Measurements from ENCODE around the gene ATF6.

Gene ATF6

DNA sequence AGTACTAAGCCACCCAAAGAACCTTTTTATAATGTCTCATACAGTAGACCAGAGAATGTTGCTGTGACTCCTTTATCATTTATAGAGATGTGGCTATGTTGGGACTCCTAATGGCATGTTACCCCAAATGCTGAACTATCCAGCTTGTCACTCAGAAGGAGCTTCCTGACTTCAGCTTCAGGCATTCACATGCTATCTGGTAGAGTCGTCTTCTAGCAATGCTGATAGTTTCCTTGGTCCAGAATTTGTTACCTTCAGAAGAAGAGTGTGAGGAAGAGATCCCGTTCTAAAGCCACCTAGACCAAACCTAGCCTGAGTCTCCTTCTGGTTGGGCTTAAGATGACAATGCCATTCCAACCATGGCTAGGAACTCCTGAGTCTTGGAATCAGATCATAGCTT is 189.5 kb downstream of the ATF6 start:
- peak overlapping the region in 1 of 2 donors; percentile 58 for H3K27ac Mint-ChIP-seq
- DNase-seq (no peak), ATAC-seq (no peak)
- H3K9me3 Mint-ChIP-seq: no peaks in the 10 kb centered on the region
- no peak overlapping the region for H3K4me3 Mint-ChIP-seq
- no peaks in the 10 kb centered on the region for H3K27me3 Mint-ChIP-seq
- peaks cover 53% of the 10 kb centered on the region for H3K4me1 Mint-ChIP-seq

DNA sequence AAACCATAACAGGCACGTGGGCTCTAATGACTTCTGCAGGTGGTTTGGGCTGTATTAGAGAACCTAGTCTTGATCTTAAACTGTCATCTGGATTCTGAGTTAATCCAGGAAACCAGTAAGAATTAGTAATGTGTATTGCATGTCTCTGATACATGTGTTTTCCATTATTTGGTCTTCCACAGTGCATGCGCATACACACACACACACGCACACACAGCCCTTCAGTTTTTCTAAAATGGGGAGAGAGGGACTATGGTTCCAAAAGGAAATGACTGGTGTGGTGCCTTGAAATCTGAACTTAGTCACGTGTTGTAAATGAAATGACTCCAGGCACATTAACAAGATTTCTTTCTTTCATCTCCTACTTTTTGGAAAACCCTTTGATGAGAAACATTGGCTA is 190.0 kb downstream of the ATF6 start:
- Mint-ChIP-seq H3K9me3 (no peaks in the 10 kb centered on the region), H3K4me3 (no peak overlapping the region), H3K27ac (no peak overlapping the region), H3K27me3 (no peaks in the 10 kb centered on the region), H3K4me1 (peaks cover 57% of the 10 kb centered on the region)
- ATAC-seq: no peak
- no peak for DNase-seq

DNA sequence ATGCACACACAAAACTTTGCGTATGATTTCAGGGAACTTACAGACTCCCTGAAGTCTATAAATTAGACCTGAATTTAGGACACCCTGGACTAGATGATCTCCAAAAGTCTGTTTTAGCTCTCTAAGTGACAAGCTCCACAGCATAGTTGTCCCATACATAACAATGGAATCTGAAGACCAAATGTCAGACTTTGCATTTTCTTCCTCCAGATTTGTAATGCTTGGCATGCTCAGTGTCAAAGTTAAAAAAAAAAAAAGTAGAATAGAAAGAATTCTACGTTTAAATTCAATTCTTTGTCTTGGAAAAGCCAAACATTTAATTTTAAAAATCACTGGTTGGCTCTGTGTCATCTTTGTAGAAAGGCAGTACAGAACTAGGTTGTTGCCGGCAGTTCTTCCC is 190.8 kb downstream of the ATF6 start:
- Mint-ChIP-seq H3K4me3 (no peak overlapping the region), H3K27ac (no peak overlapping the region), H3K27me3 (no peaks in the 10 kb centered on the region), H3K9me3 (no peaks in the 10 kb centered on the region), H3K4me1 (peaks cover 64% of the 10 kb centered on the region)
- no peak for ATAC-seq
- no peak for DNase-seq

DNA sequence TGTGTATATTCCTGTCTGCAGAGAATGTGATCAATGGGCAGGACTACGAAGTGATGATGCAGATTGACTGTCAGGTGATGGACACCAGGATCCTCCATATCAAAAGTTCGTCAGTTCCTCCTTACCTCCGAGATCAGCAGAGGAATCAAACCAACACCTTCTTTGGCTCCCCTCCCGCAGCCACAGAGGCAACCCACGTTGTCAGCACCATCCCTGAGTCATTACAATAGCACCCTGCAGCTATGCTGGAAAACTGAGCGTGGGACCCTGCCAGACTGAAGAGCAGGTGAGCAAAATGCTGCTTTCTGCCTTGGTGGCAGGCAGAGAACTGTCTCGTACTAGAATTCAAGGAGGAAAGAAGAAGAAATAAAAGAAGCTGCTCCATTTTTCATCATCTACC is 192.3 kb downstream of the ATF6 start:
- H3K27ac Mint-ChIP-seq: no peak overlapping the region
- DNase-seq: no peak
- no peaks in the 10 kb centered on the region for H3K9me3 Mint-ChIP-seq
- no peak for ATAC-seq
- no peak overlapping the region for H3K4me3 Mint-ChIP-seq
- H3K4me1 Mint-ChIP-seq: peaks cover 68% of the 10 kb centered on the region
- H3K27me3 Mint-ChIP-seq: no peaks in the 10 kb centered on the region

DNA sequence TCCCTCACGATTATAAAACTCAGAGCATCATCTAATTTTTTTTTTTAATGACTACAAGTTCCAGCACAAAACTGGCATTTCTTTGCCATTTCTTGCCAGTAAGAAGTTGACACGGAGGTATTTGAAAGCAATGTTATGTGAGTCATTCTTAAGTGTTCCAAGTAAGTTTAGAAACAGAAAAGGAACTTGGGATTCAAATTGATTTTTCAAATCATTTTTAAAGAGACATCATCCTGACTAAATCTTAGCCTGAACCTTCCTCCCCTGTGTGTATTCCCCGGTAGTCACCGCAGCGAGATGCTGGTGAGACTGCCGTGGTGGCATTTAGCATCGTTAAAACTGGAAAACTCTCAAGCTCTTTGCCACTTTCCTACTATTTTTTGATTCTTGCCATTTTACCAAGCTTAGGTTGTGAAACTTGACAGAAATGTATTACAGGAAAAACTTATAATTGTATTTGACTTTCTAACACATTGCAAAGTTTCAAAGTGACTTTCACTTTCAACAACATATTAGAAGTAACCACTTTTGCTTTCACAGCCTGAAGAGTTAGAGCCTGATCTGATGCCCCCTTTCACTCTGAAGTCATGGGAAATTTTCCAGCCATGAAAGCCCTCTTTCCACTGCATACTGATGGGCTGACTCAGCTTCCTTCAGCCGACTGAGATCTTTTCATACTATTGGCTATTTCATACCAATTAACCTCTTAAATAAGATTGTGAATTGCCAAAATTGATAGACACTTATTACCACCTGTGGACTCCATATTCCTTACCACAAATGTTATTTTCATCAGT is 196.2 kb downstream of the ATF6 start:
- Mint-ChIP-seq H3K27ac (peak overlapping the region; percentile 88 to 93), H3K4me3 (peak overlapping the region; percentile 74 to 84), H3K27me3 (no peaks in the 10 kb centered on the region), H3K4me1 (peaks cover 52% of the 10 kb centered on the region), H3K9me3 (no peaks in the 10 kb centered on the region)
- ATAC-seq: peak; percentile 100
- DNase-seq: peak; percentile 54 to 74

DNA sequence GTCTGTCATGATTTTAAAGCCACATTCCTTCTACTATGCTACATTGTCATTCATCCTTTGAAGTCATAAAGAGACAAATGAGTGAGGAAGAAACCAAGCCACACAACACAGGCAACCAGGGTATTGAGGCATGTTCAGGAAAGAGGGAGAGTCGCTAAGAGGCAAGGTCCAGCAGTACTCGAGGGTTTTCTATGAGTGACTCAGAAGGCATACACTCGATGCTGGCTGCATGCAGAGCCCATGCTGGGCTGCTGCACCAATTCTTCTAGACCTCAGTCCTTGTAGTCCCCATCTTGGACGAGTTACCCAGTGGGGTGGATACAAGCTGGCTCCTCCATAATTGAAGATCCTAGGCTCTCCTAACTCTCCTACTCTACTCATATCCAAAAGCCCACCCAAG is 199.9 kb downstream of the ATF6 start:
- DNase-seq (no peak), ATAC-seq (no peak)
- Mint-ChIP-seq H3K4me1 (peaks cover 38% of the 10 kb centered on the region), H3K4me3 (no peak overlapping the region), H3K27ac (peak overlapping the region in 1 of 2 donors; percentile 17), H3K9me3 (no peaks in the 10 kb centered on the region), H3K27me3 (no peaks in the 10 kb centered on the region)

DNA sequence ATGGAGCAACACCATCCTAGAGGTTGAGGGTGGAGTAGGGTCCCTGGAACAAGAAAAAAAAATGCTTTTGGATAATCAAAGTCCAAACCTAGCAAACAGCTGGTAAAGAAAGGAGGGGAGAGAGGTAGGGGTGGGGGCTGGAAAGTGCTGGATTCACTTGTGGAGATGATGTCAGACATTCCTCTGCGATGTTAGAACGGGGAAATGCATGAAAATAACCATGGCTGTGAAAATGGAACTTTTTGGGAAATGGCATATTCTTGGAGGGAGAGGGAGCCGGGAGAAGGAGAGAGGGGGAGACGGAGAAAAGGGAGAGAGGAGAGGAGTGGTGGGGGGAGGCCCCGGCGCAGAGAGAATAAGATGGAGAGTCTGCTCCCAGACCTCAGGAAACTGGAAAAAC is 203.9 kb downstream of the ATF6 start:
- ATAC-seq (no peak), DNase-seq (no peak)
- H3K4me3 Mint-ChIP-seq: no peak overlapping the region
- H3K27me3 Mint-ChIP-seq: no peaks in the 10 kb centered on the region
- no peaks in the 10 kb centered on the region for H3K9me3 Mint-ChIP-seq
- peaks cover 17% of the 10 kb centered on the region for H3K4me1 Mint-ChIP-seq
- peak overlapping the region in 1 of 2 donors; percentile 1 for H3K27ac Mint-ChIP-seq

DNA sequence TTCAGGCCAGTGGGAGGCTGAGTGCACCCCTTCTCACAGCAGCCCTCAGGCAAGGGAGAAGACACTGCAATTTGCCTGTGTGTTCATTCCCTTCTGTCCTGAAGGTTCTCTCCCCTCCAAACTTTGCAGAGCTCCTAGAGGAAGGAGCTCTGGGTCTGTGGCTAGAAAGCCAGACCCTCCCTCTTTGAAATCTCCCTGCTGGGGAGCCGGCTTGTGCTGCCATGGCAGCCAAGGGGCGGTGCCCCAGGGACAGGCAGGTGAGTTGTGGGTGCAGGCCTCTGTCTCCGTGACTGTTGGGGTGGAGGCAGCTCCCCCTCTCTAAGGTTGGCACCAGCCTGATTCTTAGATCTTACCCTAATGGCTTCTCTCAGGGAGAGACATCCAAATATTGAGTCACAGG is 204.5 kb downstream of the ATF6 start:
- peaks cover 17% of the 10 kb centered on the region for H3K4me1 Mint-ChIP-seq

DNA sequence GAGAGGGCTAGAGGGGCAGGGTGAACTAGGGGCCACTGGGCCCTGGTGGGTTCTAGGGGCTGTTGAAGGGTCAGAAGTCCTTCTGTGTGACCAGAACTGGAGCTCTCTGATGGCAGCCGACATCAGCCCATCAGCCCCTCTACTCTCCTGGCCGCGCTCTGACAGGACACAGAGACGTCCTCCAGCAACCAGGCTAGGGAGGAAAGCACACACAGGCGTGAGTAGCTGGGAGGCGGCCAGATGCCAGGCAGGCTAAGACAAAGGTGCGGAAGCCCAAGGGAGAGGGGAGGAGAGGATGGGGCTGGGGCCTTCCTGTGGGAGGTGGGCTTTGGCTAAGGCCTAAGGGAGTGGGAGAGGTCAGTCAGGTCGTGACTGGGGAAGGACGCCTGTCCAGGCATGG is 206.7 kb downstream of the ATF6 start:
- Mint-ChIP-seq H3K4me1 (peaks cover 17% of the 10 kb centered on the region), H3K4me3 (no peak overlapping the region), H3K27ac (peak overlapping the region in 1 of 2 donors; percentile 94), H3K27me3 (no peaks in the 10 kb centered on the region), H3K9me3 (no peaks in the 10 kb centered on the region)
- no peak for DNase-seq
- ATAC-seq: no peak

More for the DNA sequence above, 204.5 kb downstream of the ATF6 start:
- peak overlapping the region in 1 of 2 donors; percentile 91 for H3K27ac Mint-ChIP-seq
- ATAC-seq (no peak), DNase-seq (no peak)
- no peaks in the 10 kb centered on the region for H3K27me3 Mint-ChIP-seq
- H3K9me3 Mint-ChIP-seq: no peaks in the 10 kb centered on the region
- H3K4me3 Mint-ChIP-seq: no peak overlapping the region

DNA sequence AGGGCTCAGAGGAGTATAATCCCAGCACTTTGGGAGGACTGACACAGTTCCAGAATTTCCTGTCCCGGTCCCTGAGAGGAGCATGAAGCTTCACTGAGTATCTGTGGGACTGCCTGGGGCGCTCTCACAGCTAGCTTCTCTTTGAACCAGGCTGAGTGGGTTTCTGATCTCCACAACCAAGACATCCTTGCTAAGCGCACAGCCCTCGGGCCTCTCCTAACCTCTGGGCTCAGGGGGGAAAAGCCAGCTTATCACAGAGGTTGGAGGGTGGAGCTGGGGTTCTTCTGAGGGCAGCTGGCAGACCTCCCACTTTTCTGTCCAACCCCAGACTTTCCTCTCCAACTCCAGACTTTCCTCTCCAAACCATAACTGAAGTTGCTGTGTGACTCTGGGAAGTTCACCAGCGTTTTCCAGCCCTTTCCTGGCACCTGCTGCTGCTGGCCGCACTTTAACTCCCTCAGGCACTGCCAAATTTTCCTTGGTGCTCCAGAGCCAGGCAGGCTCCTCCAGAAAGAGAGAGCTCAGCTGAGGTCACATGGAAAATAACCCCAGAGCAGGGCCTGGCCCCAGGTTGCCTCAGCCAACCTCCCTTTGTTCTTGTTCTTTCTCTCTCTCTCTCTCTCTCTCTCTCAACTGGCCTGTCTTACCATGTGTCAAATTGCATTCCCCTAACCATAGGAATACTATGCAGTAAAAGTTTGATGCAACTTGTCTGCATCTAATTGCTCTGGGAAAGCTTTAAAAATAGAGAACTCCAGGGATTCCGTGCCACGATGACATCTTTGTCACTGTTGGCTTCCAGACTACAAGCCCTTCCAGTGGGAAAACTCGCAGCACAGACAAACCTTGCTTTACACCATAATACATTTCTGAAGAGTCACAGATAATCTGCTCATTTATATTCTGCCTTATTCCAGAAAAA is 208.1 kb downstream of the ATF6 start:
- H3K4me1 Mint-ChIP-seq: peaks cover 17% of the 10 kb centered on the region
- peak overlapping the region in 1 of 2 donors; percentile 2 for H3K27ac Mint-ChIP-seq
- H3K4me3 Mint-ChIP-seq: no peak overlapping the region
- no peak for ATAC-seq
- DNase-seq: no peak
- H3K27me3 Mint-ChIP-seq: no peaks in the 10 kb centered on the region
- no peaks in the 10 kb centered on the region for H3K9me3 Mint-ChIP-seq

DNA sequence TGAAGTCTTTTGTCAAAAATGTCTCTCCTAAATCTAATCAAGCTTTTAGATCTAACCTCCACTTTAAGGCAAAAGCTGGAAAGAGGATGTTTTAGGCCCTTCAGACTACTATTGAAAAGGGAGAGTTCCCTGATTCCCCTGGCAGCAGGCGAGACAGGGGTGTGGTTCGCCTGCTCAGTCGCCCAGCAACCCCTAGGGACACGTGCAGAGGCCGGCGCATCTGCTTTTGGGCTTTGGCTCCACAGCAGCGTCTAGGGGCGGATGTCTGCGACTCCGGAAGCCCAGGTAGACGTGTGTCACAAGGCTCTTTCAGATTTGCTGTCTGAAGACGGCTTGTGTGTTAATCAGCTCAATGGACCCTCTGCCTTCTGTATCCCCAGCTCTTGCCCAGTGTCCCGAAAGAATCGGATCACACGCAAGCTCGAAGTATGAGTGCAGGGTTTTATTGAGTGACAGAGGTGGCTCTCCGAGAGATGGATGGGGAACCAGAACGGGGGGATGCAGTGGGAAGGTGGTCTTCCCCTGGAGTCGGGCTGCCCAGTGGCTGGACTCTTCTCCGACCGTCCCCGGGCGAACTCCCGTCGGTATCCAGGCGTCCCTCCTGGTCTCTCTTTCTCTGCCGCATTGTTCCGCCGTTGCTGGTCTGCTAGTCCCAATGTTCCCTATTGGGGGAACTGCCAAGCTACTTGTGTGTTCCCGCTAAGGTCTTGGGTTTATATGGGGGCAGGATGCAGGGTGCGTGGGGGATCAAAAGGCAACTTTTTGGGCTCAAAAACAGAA is 212.1 kb downstream of the ATF6 start:
- no peaks in the 10 kb centered on the region for H3K4me1 Mint-ChIP-seq
- no peaks in the 10 kb centered on the region for H3K9me3 Mint-ChIP-seq
- no peaks in the 10 kb centered on the region for H3K27me3 Mint-ChIP-seq
- H3K27ac Mint-ChIP-seq: no peak overlapping the region
- DNase-seq (no peak), ATAC-seq (no peak)
- H3K4me3 Mint-ChIP-seq: no peak overlapping the region

DNA sequence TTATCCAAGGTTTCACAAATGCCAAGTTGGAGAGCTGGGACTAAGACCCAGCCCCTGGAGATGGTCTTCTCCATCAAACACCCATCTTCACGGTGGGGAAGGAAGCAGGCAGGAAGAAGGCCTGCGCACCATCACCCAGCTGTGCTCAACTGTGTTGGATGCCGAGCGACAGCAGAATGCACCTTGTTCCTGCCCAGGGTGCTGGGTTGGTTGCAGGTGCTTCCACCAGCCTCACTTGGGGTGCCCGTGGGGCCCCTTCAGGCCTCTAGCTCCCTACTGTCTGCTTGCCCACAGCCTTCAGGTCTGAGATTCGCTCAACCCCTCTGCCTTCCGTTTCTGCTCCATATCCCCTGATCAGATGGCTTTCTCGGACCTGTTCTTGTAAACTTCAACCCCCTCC is 215.0 kb downstream of the ATF6 start:
- no peaks in the 10 kb centered on the region for H3K4me1 Mint-ChIP-seq
- no peak overlapping the region for H3K4me3 Mint-ChIP-seq
- DNase-seq (no peak), ATAC-seq (no peak)
- H3K9me3 Mint-ChIP-seq: no peaks in the 10 kb centered on the region
- no peak overlapping the region for H3K27ac Mint-ChIP-seq
- H3K27me3 Mint-ChIP-seq: no peaks in the 10 kb centered on the region

DNA sequence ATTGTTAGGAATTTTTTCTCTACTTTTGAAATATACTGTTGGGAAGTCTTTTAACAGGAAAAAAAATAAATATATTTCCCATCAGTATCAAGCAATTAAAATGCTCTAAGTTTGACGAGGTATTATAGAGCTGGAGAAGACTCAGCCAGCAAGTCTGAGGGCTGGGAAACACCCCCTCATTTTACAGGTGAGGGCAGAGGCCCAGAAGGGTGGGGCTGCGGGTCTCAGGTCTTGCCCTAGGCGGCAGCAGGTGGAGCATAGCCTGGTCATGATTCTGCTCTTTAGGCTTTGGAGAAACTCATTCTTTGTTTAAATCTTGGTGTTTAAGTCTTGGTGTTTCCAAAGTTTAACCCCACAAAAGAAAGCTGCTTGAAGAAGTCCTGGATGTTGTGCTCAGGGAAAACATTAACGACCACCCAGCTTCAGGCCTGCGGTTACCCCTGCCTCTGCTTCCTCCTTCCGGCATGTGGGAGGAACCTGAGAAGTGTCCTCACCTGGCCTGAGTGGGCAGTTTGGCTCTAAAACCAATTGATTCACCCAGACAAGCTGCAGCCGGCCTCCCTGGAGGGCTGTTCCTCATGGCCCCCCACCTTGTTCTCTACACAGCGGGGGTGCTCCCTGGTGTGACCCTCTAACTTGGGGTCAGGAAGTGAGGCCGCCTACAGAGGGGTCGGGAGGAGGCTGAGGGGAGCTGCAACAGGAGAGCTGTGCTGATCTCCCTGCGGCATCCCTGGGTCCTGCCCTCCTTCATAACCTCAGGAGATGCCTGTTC is 215.8 kb downstream of the ATF6 start:
- H3K4me1 Mint-ChIP-seq: no peaks in the 10 kb centered on the region
- H3K9me3 Mint-ChIP-seq: peaks cover 0 to under 1% of the 10 kb centered on the region in 2 donors
- no peak for ATAC-seq
- H3K4me3 Mint-ChIP-seq: no peak overlapping the region
- H3K27ac Mint-ChIP-seq: no peak overlapping the region
- H3K27me3 Mint-ChIP-seq: no peaks in the 10 kb centered on the region
- no peak for DNase-seq

DNA sequence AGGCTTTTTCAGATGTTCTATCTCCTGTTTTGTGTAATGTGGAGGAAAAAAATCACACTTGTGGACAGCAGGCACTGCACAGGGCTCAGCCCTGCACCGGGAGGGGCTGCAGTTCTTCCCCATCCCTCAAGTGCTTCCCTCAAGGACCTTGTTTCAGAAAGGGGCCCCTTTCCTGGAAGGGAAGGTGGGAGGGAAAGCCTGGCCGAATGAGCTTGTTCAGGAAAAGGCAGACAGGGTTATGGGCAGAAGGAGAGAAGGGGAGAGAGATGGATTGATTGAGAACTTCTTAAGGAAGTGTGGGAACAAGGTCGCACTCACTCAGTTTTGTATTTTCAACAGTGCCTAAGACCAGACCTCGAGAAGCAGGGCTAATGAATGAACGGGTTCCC is 216.4 kb downstream of the ATF6 start:
- no peaks in the 10 kb centered on the region for H3K27me3 Mint-ChIP-seq
- H3K4me3 Mint-ChIP-seq: no peak overlapping the region
- no peak overlapping the region for H3K27ac Mint-ChIP-seq
- DNase-seq: no peak
- no peaks in the 10 kb centered on the region for H3K4me1 Mint-ChIP-seq
- peaks cover 3 to 6% of the 10 kb centered on the region in 2 donors for H3K9me3 Mint-ChIP-seq
- ATAC-seq: no peak

DNA sequence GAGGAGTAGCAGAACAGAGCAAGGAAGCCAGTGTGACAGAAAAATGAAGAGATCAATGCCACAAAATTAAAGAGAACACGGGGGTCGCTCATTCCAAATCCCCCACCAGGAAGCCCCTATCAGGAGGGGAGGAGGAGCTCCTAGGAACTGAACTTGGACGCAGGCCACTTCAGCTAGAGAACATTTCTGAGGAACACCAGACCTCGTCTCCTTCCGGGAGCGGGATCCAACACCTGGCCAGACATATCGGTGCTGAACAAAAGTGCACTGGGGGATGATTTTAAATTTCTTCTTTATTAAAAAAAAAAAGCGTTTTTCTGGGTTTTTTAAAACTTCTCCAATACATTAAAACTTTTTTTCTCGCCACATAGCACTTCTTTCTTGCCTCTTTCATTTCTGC is 216.8 kb downstream of the ATF6 start:
- Mint-ChIP-seq H3K27ac (no peak overlapping the region), H3K9me3 (peaks cover 3 to 10% of the 10 kb centered on the region in 2 donors), H3K4me1 (no peaks in the 10 kb centered on the region), H3K4me3 (no peak overlapping the region), H3K27me3 (no peaks in the 10 kb centered on the region)
- ATAC-seq: no peak
- DNase-seq: no peak
